ENCODE data around the gene TTC9C.

Gene TTC9C

DNA sequence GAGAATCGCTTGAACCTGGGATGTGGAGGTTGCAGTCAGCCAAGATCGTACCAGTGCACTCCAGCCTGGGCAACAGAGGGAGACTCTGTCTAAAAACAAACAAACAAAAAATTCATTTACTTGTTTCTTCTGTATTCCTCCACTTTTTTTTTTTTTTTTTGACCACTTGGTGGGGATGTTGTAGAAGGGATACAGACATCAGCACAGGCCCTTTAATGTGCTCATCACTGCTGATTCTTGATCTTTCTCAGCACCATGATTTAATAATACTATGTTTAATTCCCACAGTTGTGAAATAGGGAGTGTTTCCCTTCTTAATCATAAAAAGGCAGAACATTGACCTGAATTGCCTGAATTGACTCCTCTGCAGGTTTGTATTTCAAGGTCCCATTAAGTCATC, 4.5 kb downstream of the TTC9C start:
- no peak for TF ChIP-seq FOXP2 (optimal IDR thresholded peaks at IDR 0.05; ENCODE audit: borderline replicate concordance, extremely low read depth, extremely low read length, insufficient read depth)

DNA sequence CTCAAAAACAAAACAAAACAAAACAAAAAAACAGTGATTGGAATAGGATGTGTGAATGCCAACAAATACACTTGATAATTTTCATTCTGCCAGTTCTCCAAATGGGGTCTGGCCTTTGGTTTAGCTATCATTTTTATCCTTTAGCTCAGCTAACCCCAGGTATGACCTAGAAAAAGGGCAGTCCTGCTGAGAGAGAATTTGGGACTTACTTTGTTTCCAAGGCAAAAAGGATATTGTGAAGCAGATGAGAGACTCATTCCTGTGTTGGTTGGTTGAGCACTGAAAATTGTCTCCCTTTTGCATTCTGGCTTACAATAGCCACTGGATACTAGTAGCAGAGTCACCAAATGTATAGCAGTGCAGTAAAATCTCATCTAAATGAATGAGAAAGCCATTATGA, 8.9 kb downstream of the TTC9C start:
- TF ChIP-seq, protein P1, sequence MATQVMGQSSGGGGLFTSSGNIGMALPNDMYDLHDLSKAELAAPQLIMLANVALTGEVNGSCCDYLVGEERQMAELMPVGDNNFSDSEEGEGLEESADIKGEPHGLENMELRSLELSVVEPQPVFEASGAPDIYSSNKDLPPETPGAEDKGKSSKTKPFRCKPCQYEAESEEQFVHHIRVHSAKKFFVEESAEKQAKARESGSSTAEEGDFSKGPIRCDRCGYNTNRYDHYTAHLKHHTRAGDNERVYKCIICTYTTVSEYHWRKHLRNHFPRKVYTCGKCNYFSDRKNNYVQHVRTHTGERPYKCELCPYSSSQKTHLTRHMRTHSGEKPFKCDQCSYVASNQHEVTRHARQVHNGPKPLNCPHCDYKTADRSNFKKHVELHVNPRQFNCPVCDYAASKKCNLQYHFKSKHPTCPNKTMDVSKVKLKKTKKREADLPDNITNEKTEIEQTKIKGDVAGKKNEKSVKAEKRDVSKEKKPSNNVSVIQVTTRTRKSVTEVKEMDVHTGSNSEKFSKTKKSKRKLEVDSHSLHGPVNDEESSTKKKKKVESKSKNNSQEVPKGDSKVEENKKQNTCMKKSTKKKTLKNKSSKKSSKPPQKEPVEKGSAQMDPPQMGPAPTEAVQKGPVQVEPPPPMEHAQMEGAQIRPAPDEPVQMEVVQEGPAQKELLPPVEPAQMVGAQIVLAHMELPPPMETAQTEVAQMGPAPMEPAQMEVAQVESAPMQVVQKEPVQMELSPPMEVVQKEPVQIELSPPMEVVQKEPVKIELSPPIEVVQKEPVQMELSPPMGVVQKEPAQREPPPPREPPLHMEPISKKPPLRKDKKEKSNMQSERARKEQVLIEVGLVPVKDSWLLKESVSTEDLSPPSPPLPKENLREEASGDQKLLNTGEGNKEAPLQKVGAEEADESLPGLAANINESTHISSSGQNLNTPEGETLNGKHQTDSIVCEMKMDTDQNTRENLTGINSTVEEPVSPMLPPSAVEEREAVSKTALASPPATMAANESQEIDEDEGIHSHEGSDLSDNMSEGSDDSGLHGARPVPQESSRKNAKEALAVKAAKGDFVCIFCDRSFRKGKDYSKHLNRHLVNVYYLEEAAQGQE (IDR thresholded peaks at IDR 0.05; ENCODE audit: insufficient read depth in 1 of 2, low read depth in 2 of 2, low read length in 2 of 2) = no peak
- TF ChIP-seq POLR2AphosphoS5 (IDR thresholded peaks at IDR 0.05; ENCODE audit: low read depth, low read length) (no peak), SIN3A (IDR thresholded peaks at IDR 0.05; ENCODE audit: borderline replicate concordance, insufficient read depth, low read length) (no peak), FOXP2 (optimal IDR thresholded peaks at IDR 0.05; ENCODE audit: borderline replicate concordance, extremely low read depth, extremely low read length, insufficient read depth) (no peak), TAF1 (IDR thresholded peaks at IDR 0.05; ENCODE audit: borderline replicate concordance, insufficient read depth, low read length) (no peak)

DNA sequence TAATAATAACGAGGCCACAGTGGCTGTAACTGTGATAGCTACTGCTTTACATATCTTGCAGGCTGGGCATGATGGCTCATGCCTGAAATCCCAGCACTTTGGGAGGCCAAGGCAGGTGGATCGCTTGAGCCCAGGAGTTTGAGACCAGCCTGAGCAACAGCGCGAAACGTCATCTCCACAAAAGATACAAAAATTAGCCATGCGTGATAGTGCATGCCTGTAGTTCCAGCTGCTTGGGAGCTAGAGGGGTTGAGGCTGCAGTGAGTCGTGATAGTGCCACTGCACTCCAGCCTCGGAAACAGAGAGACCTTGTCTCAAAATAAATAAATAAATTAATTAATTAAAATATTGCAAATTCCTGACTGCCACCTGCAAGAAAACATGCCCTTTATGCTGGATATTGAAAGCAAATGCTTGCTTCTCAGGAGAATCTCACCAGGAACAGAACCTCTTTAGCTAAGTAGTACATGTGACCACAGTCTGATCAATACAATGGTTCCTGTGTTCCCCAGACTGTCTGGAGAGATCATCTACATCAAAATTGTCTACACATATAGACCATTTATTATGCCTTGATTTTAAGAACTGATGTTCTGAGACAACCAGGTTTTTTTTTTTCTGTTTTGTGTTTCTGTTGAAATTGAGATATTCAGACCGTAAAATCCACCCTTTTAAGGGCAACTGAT, 19.3 kb downstream of the TTC9C start:
- no peak for TF ChIP-seq TAF1 (IDR thresholded peaks at IDR 0.05; ENCODE audit: borderline replicate concordance, insufficient read depth, low read length)

DNA sequence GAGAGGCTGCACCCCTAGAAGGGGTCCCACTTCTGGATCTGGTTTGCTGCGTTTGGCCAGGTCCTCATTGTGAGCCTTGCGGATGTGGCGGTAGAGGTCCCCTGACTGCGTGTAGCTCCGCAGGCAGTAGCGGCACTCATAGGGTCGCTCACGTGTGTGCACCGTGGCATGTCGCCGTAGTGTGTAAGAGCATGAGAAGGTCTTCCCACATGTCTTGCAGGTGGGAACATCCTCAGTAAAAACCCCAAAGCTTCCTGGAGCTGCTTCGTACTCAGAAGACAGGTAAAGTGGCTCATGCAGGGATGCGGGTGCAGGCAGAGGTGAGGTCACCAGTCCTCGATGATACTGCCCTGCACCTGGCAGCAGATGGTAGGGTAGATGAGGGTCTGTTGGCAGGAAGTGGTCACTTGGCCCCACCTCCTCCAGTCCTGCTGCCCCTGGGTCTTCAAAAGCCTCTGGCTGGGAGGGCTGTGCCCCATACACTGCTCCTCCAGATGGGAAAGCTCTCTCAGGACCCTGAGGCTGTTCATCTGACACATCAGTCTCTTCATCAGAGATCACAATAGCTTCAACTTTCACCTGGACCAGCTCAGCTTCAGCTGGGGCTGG, 24.0 kb downstream of the TTC9C start:
- TF ChIP-seq TAF1 (IDR thresholded peaks at IDR 0.05; ENCODE audit: borderline replicate concordance, insufficient read depth, low read length) (no peak), SIN3A (IDR thresholded peaks at IDR 0.05; ENCODE audit: borderline replicate concordance, insufficient read depth, low read length) (no peak), FOXP2 (optimal IDR thresholded peaks at IDR 0.05; ENCODE audit: borderline replicate concordance, extremely low read depth, extremely low read length, insufficient read depth) (no peak), POLR2AphosphoS5 (IDR thresholded peaks at IDR 0.05; ENCODE audit: low read depth, low read length) (no peak)
- TF ChIP-seq, protein P1 (IDR thresholded peaks at IDR 0.05; ENCODE audit: insufficient read depth in 1 of 2, low read depth in 2 of 2, low read length in 2 of 2) = no peak

DNA sequence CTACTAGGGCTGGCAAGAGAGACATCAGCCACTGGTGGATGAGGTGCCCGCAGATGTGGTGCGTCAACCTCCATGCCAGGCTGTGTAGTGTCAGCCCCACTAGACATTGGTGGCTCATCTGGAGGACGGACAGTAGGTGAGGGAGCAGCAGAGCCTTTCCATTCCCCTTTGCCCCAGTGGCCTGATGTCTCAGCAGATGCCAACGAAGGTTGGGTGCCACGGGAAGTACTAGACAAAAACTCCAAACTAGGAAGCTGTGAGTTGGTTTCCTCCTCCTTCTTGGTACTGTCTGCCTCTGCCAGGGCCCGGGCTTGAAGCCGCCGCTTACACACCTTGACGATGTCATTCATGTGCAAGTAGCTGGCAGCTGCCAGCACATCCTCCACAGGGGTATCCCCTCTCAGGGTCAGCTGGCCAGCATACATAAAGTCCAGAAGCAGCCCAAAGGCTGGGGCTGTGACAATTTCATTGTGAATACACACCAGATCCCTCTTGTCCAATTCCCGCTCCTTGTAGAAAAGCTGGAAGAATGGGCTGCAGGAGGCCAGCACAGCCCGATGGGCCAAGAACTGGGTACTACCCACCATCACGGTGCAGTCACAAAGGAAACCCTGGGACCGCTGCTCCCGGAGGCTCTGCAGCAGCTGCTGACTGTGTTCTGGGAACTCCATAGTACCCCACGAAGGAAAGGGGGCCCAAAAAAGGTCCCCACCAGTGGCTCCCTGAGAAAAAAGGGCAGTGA, 24.9 kb downstream of the TTC9C start:
- no peak for TF ChIP-seq POLR2AphosphoS5 (IDR thresholded peaks at IDR 0.05; ENCODE audit: low read depth, low read length)
- TF ChIP-seq, protein P1 (IDR thresholded peaks at IDR 0.05; ENCODE audit: insufficient read depth in 1 of 2, low read depth in 2 of 2, low read length in 2 of 2) = no peak
- no peak for TF ChIP-seq SIN3A (IDR thresholded peaks at IDR 0.05; ENCODE audit: borderline replicate concordance, insufficient read depth, low read length)
- no peak for TF ChIP-seq TAF1 (IDR thresholded peaks at IDR 0.05; ENCODE audit: borderline replicate concordance, insufficient read depth, low read length)
